Heart left ventricle (tissue), 13 donors: ENCODE measurements around the gene KCTD21.
"Not testable (repeated sequence)": the region's sequence is repeated elsewhere in the genome, so short reads cannot be mapped to it uniquely, and the experiment has no call there.

Experiments
- CTCF ChIP-seq, 12 donors: fragments of 200-600 bp; sonication (generic) in 4 of 12; IDR thresholded peaks; one replicate each; pipeline versions ENCODE4 v1.5.0 to v1.8.0; 2018 to 2022; ENCODE audit warnings: antibody characterized with exemption in 12 of 12, mild to moderate bottlenecking in 5 of 12
- POLR2A ChIP-seq, 2 donors: fragments of 450-650 bp; IDR thresholded peaks; one replicate each; pipeline ENCODE4 v1.6.1; 2017; ENCODE audit warnings: antibody characterized with exemption in 2 of 2, mild to moderate bottlenecking in 2 of 2, moderate library complexity in 2 of 2
- donor health status: ischemic (EF 13 %, LVEDD 7.1; RV severe dilation, severe dysfunction).
- donor health status: DM: no; HTN: yes; CAD: no.
- donor health status: DM: no; HTN: no; CAD: no.
- donor health status: ischemic (EF 25% LVEDD 6.9; RV normal size, moderate dysfunction).
- donor health status: ischemic (EF 25% LVEDD 5.7; RV mildly dilated, moderate dysfunction).
- donor health status: ischemic (EF 35%, LVEDD 5.7; RV mildly dilated, moderate dysfunction).
- donor health status: nonischemic (EF 11% LVEDD 7.7; RV severe dilation, severe dysfunction).
- donor health status: DM: yes; HTN: yes; CAD: no.
- donor health status: PGD.
- donor health status: ischemic (EF 29% LVEDD 5.4; RV normal size, mild dysfunction).
- donor health status: nonischemic (EF 23%, LVEDD 6.1; RV moderate dilation, normal function).

GRCh38 chr11:78175862-78176261 is 12.6 kb downstream of the KCTD21 start:
- not testable (repeated sequence) for TF ChIP-seq CTCF, POLR2A (IDR thresholded peaks at IDR 0.05)
